ENCODE measurements around the gene OLFML2B. TPM values are rescaled to one million over a fixed set of nuclear protein-coding genes. Genes with fewer than 3 reads are reported as not detected.

The OLFML2B gene
- total RNA-seq, 1 experiment from 2014 or later, result not detected

- H3K36me3 Mint-ChIP-seq (ENCODE audit: insufficient read depth, unreplicated experiment), result no peaks in the 10 kb centered on the region
- peaks cover 6% of the 10 kb centered on the region for H3K4me1 Mint-ChIP-seq (ENCODE audit: insufficient read depth, unreplicated experiment)
- ChIA-PET POLR2A (no interaction called here), CTCF (interaction anchor here (0.6 to 4.1 kb wide), 8 partner anchors 8 to 325 kb away, joined by 3 to 33 read pairs (median 4); no protein-coding TSS in a partner anchor)
- no peaks in the 10 kb centered on the region for H3K9me3 Mint-ChIP-seq (ENCODE audit: unreplicated experiment)
- intact Hi-C loops (cut with micrococcal nuclease), result no loop called here
- TF ChIP-seq, protein P1, sequence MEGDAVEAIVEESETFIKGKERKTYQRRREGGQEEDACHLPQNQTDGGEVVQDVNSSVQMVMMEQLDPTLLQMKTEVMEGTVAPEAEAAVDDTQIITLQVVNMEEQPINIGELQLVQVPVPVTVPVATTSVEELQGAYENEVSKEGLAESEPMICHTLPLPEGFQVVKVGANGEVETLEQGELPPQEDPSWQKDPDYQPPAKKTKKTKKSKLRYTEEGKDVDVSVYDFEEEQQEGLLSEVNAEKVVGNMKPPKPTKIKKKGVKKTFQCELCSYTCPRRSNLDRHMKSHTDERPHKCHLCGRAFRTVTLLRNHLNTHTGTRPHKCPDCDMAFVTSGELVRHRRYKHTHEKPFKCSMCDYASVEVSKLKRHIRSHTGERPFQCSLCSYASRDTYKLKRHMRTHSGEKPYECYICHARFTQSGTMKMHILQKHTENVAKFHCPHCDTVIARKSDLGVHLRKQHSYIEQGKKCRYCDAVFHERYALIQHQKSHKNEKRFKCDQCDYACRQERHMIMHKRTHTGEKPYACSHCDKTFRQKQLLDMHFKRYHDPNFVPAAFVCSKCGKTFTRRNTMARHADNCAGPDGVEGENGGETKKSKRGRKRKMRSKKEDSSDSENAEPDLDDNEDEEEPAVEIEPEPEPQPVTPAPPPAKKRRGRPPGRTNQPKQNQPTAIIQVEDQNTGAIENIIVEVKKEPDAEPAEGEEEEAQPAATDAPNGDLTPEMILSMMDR (IDR thresholded peaks at IDR 0.05; ENCODE audit: unreplicated experiment), result no peak
- no peaks in the 10 kb centered on the region for H3K27me3 Mint-ChIP-seq (ENCODE audit: insufficient read depth, unreplicated experiment)
- no peak overlapping the region for H3K4me3 Mint-ChIP-seq (ENCODE audit: unreplicated experiment)
- no peak for DNase-seq (ENCODE audit: unreplicated experiment)
- H3K27ac Mint-ChIP-seq (ENCODE audit: low read depth, unreplicated experiment), result no peak overlapping the region
- BruUV-seq (replicated peaks), result no TSS peak
Observed at GRCh38 chr1:162065016-162065415, 41.3 kb upstream of the OLFML2B start.

DNA sequence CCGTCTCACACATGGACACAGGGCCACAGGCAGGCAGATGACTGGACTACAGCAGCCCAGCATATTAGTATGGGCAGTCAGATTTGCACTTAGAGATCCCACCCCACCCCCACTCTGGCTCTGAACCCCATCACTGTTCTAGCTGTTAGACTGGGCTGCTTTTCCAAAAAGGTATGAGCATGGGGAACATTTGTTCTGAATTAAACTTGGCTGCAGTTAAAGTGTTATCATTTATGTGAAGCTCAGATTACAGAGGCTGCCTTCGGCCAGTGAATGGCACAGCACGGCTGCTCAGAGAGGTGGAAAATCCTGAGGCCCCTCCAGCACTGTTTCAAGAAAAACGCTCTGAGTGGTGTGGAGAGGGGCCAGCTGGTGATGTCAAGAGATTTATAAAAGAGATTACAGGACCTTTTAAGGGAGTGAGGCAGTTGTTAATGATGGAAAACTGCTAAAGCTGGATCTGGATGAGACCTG, 38.9 kb upstream of the OLFML2B start:
- ChIA-PET CTCF (interaction anchor here (0.6 to 4.1 kb wide), 11 partner anchors 19 to 356 kb away, joined by 3 to 33 read pairs (median 3); no protein-coding TSS in a partner anchor), POLR2A (interaction anchor here (0.8 kb wide), 1 partner anchor 296 kb away, joined by 3 read pairs; the partner anchor contains the start of gene ATF6)
- no TSS peak for BruUV-seq (replicated peaks)
- TF ChIP-seq, protein P1 (IDR thresholded peaks at IDR 0.05; ENCODE audit: unreplicated experiment), result no peak
- no peaks in the 10 kb centered on the region for H3K27me3 Mint-ChIP-seq (ENCODE audit: insufficient read depth, unreplicated experiment)
- no peak for DNase-seq (ENCODE audit: unreplicated experiment)
- no peak overlapping the region for H3K27ac Mint-ChIP-seq (ENCODE audit: low read depth, unreplicated experiment)
- H3K9me3 Mint-ChIP-seq (ENCODE audit: unreplicated experiment), result no peaks in the 10 kb centered on the region
- no peaks in the 10 kb centered on the region for H3K36me3 Mint-ChIP-seq (ENCODE audit: insufficient read depth, unreplicated experiment)
- no peak overlapping the region for H3K4me3 Mint-ChIP-seq (ENCODE audit: unreplicated experiment)
- peaks cover 6% of the 10 kb centered on the region for H3K4me1 Mint-ChIP-seq (ENCODE audit: insufficient read depth, unreplicated experiment)
- intact Hi-C loops (cut with micrococcal nuclease), result no loop called here

GRCh38 chr1:162060314-162060713, 36.6 kb upstream of the OLFML2B start:
- TF ChIP-seq, protein P1 (IDR thresholded peaks at IDR 0.05; ENCODE audit: unreplicated experiment), result no peak
- Mint-ChIP-seq H3K4me1 (ENCODE audit: insufficient read depth, unreplicated experiment) (peaks cover 7% of the 10 kb centered on the region), H3K27me3 (ENCODE audit: insufficient read depth, unreplicated experiment) (no peaks in the 10 kb centered on the region), H3K9me3 (ENCODE audit: unreplicated experiment) (no peaks in the 10 kb centered on the region), H3K27ac (ENCODE audit: low read depth, unreplicated experiment) (no peak overlapping the region), H3K36me3 (ENCODE audit: insufficient read depth, unreplicated experiment) (no peaks in the 10 kb centered on the region), H3K4me3 (ENCODE audit: unreplicated experiment) (no peak overlapping the region)
- POLR2A ChIA-PET, result no interaction called here
- CTCF ChIA-PET, result interaction anchor here (0.6 to 1.6 kb wide), 9 partner anchors 8 to 539 kb away, joined by 3 to 7 read pairs (median 3); no protein-coding TSS in a partner anchor
- no peak for DNase-seq (ENCODE audit: unreplicated experiment)
- no TSS peak for BruUV-seq (replicated peaks)
- intact Hi-C loops (cut with micrococcal nuclease), result no loop called here

DNA sequence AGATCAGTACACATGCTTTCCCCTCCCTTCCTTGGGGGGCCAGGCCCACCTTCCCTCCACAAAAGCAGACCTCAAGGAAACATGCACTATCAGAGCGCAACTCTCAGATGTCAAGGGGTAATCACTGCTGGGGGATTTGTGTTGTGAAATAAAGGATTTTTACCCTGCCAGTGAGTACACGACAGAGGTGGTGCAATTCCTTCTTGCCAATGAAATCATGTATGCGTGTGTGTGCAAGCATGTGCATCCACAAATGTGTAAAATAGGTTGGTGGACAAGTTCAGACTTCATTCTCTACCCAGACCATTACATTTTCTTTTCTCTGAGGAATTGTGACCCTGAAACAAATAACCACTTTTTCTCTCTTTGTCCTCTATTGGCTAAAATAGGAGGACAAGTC, 36.1 kb upstream of the OLFML2B start:
- no peak for DNase-seq (ENCODE audit: unreplicated experiment)

More for the DNA sequence above, 36.1 kb upstream of the OLFML2B start:
- no peaks in the 10 kb centered on the region for H3K27me3 Mint-ChIP-seq (ENCODE audit: insufficient read depth, unreplicated experiment)
- no peak overlapping the region for H3K4me3 Mint-ChIP-seq (ENCODE audit: unreplicated experiment)
- no peaks in the 10 kb centered on the region for H3K9me3 Mint-ChIP-seq (ENCODE audit: unreplicated experiment)
- peaks cover 13% of the 10 kb centered on the region for H3K4me1 Mint-ChIP-seq (ENCODE audit: insufficient read depth, unreplicated experiment)
- H3K27ac Mint-ChIP-seq (ENCODE audit: low read depth, unreplicated experiment), result no peak overlapping the region
- intact Hi-C loops (cut with micrococcal nuclease), result loop anchor here (5.0 kb wide), 2 partner anchors 568 to 1118 kb away; no protein-coding TSS in a partner anchor
- H3K36me3 Mint-ChIP-seq (ENCODE audit: insufficient read depth, unreplicated experiment), result no peaks in the 10 kb centered on the region
- ChIA-PET CTCF (interaction anchor here (0.6 to 1.6 kb wide), 8 partner anchors 9 to 314 kb away, joined by 3 to 7 read pairs (median 3); no protein-coding TSS in a partner anchor), POLR2A (no interaction called here)
- TF ChIP-seq, protein P1 (IDR thresholded peaks at IDR 0.05; ENCODE audit: unreplicated experiment), result no peak
- BruUV-seq (replicated peaks), result no TSS peak
